ENCODE measurements around the gene MYBPC3. TPM values are rescaled to one million over a fixed set of nuclear protein-coding genes. Genes with fewer than 3 reads are reported as not detected.

The MYBPC3 gene
- total RNA-seq, result not detected

- H3K36me3 ChIP-seq, result no peaks in the 10 kb centered on the region
- intact Hi-C loops (cut with DNase I), result loop anchor here (5.0 kb wide), 1 partner anchor 465 kb away; no protein-coding TSS in a partner anchor
- DNase-seq (ENCODE audit: low spot score in 2 of 2), result no peak
- no peak within 1 kb of the TSS for H3K27ac ChIP-seq
- H3K4me1 ChIP-seq, result peaks cover 0 to 2% of the 10 kb centered on the region in 2 donors
- no peak within 1 kb of the TSS for H3K4me3 ChIP-seq
- H3K9me3 ChIP-seq, result no peaks in the 10 kb centered on the region
- H3K27me3 ChIP-seq, result no peaks in the 10 kb centered on the region
- TF ChIP-seq CTCF (IDR thresholded peaks at IDR 0.05), result no peak
Observed at GRCh38 chr11:47352556-47352955, at the start of gene MYBPC3. Gene MYBPC3 (minus strand): TSS chr11:47352702. CDS start chr11:47352647, 55 bp downstream.

GRCh38 chr11:47400768-47401279, 48.3 kb upstream of the MYBPC3 start:
- DNase-seq (ENCODE audit: low spot score in 2 of 2), result no peak
- Histone ChIP-seq H3K36me3 (no peaks in the 10 kb centered on the region), H3K27ac (peak overlapping the region; percentile 75 to 77), H3K9me3 (no peaks in the 10 kb centered on the region), H3K4me1 (peaks cover 4 to 9% of the 10 kb centered on the region in 2 donors), H3K27me3 (no peaks in the 10 kb centered on the region), H3K4me3 (peak overlapping the region; percentile 57 to 66)
- intact Hi-C loops (cut with DNase I), result loop anchor here (1.0 kb wide), 1 partner anchor 27 kb away; no protein-coding TSS in a partner anchor
- TF ChIP-seq CTCF (IDR thresholded peaks at IDR 0.05), result no peak

GRCh38 chr11:47399860-47400767, 47.6 kb upstream of the MYBPC3 start:
- TF ChIP-seq CTCF (IDR thresholded peaks at IDR 0.05), result no peak
- intact Hi-C loops (cut with DNase I), result loop anchor here (1.0 kb wide), 1 partner anchor 26 kb away; no protein-coding TSS in a partner anchor
- H3K36me3 ChIP-seq, result no peaks in the 10 kb centered on the region
- peak overlapping the region; percentile 57 to 66 for H3K4me3 ChIP-seq
- peak overlapping the region; percentile 75 to 77 for H3K27ac ChIP-seq
- no peaks in the 10 kb centered on the region for H3K9me3 ChIP-seq
- peaks cover 4 to 9% of the 10 kb centered on the region in 2 donors for H3K4me1 ChIP-seq
- no peaks in the 10 kb centered on the region for H3K27me3 ChIP-seq
- no peak for DNase-seq (ENCODE audit: low spot score in 2 of 2)

- DNase-seq (ENCODE audit: low spot score in 2 of 2), result no peak
- Histone ChIP-seq H3K4me3 (no peak overlapping the region), H3K4me1 (peaks cover 4 to 9% of the 10 kb centered on the region in 2 donors), H3K27me3 (no peaks in the 10 kb centered on the region), H3K27ac (no peak overlapping the region), H3K36me3 (no peaks in the 10 kb centered on the region), H3K9me3 (no peaks in the 10 kb centered on the region)
- intact Hi-C loops (cut with DNase I), result no loop called here
- TF ChIP-seq CTCF (IDR thresholded peaks at IDR 0.05), result no peak
Observed at GRCh38 chr11:47398551-47398950, 46.0 kb upstream of the MYBPC3 start.

GRCh38 chr11:47398011-47398410, 45.5 kb upstream of the MYBPC3 start:
- H3K9me3 ChIP-seq, result no peaks in the 10 kb centered on the region
- no peaks in the 10 kb centered on the region for H3K36me3 ChIP-seq
- no peak overlapping the region for H3K27ac ChIP-seq
- no peak overlapping the region for H3K4me3 ChIP-seq
- no peaks in the 10 kb centered on the region for H3K27me3 ChIP-seq
- peaks cover 4 to 9% of the 10 kb centered on the region in 2 donors for H3K4me1 ChIP-seq
- no peak for TF ChIP-seq CTCF (IDR thresholded peaks at IDR 0.05)
- intact Hi-C loops (cut with DNase I), result no loop called here
- no peak for DNase-seq (ENCODE audit: low spot score in 2 of 2)
